CD4-positive, alpha-beta T cell treated with Interleukin-17A for 4 hours (primary cell): ENCODE measurements around the gene AGTPBP1.
"Not testable (repeated sequence)": the region's sequence is repeated elsewhere in the genome, so short reads cannot be mapped to it uniquely, and the experiment has no call there.

Experiments
- DNase-seq: peaks from one replicate; pipeline ENCODE4 v3.0.0-alpha.2; 2020; ENCODE audit warnings: mixed read lengths

The AGTPBP1 gene

DNA sequence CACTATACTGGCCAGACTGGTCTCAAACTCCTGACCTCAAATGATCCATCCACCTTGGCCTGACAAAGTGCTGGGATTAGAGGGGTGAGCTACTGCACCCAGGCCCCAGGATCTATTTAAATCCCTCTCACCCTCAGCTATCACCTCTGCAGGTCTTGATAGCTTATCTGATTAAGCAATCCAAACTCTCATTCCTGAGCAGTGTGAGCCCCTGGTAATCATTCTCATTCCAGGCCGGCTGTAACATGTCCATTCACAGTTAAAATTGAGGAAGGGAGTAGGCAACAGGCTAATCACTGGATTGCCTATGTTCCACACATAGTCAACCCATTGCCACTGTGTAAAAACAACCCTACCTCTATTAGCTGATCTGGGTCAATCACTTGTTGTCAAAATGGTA is 111.1 kb downstream of the AGTPBP1 start:
- no peak for DNase-seq

GRCh38 chr9:85617141-85617670 is 124.5 kb downstream of the AGTPBP1 start:
- no peak for DNase-seq

- DNase-seq, result no peak
Observed at GRCh38 chr9:85615792-85616191, 126.0 kb downstream of the AGTPBP1 start.

GRCh38 chr9:85610074-85610860 is 131.5 kb downstream of the AGTPBP1 start:
- DNase-seq, result peak; percentile 42

DNA sequence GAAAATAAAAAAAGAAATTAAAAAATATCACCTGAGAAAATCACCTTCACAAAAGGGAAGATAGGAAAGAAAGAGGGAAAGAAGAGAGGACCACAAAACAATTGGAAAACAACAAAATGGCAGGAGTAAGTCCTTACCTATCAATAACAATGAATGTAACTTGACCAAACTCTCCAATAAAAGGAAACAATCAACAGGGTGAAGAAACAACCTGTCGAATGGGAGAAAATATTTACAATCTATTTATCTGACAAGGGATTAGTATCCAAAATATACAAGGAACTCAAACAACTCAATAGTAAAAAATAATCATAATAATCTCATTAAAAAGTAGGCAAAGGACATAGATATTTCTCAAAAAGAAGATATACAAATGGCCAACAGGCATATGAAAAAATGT is 135.8 kb downstream of the AGTPBP1 start:
- DNase-seq, result no peak

GRCh38 chr9:85603936-85604335 is 137.8 kb downstream of the AGTPBP1 start:
- no peak for DNase-seq

GRCh38 chr9:85602742-85603141 is 139.0 kb downstream of the AGTPBP1 start:
- DNase-seq, result no peak

GRCh38 chr9:85600675-85601263 is 141.0 kb downstream of the AGTPBP1 start:
- DNase-seq, result no peak

DNA sequence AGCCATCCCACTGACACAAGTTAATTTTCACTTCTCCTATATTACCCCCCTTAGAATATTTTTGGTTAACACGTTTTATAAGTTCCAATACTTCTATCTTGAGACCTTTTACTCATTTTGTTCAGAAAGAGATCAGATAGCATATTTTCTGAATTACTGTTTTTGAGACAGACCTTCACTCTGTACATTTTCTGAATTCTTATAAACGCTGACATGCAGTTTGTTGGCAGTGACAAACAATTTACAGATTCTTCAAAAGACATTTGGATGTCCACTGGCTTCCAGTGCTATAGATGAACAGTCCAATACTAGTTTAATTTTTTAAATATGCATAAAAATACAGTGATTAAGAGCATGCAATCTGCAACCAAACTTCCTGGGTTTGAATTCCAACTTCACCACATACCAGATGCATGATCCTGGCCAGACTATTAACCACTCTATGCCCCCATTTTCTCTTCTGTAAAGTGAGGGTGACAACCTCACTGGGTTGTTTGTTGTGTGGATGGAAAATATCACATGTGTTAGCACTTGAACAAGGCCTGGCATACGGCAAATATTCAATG is 142.1 kb downstream of the AGTPBP1 start:
- no peak for DNase-seq

GRCh38 chr9:85594316-85594715 is 147.4 kb downstream of the AGTPBP1 start:
- DNase-seq, result no peak

GRCh38 chr9:85586684-85587083 is 155.1 kb downstream of the AGTPBP1 start:
- DNase-seq, result no peak

- no peak for DNase-seq
Observed at GRCh38 chr9:85577353-85577952, 164.3 kb downstream of the AGTPBP1 start.

GRCh38 chr9:85575868-85576267 is 165.9 kb downstream of the AGTPBP1 start:
- DNase-seq, result no peak

DNA sequence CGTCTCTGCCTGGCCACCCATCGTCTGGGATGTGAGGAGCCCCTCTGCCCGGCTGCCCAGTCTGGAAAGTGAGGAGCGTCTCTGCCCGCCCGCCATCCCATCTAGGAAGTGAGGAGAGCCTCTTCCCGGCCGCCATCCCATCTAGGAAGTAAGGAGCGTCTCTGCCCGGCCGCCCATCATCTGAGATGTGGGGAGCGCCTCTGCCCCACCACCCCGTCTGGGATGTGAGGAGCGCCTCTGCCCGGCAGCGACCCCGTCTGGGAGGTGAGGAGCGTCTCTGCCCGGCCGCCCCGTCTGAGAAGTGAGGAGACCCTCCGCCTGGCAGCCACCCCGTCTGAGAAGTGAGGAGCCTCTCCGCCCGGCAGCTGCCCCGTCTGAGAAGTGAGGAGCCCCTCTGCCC is 168.2 kb downstream of the AGTPBP1 start:
- not testable (repeated sequence) for DNase-seq

DNA sequence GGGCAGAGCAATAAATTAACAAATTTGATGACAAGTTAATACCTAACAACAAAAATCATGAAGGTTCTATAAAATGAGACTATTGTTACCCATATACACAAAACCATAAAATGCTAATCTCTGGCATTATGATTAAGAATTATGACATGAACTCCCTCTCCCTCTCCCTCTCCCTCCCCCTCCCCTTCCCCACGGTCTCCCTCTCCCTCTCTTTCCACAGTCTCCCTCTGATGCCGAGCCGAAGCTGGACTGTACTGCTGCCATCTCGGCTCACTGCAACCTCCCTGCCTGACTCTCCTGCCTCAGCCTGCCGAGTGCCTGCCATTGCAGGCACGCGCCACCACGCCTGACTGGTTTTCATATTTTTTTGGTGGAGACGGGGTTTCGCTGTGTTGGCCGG is 168.8 kb downstream of the AGTPBP1 start:
- not testable (repeated sequence) for DNase-seq

- DNase-seq, result no peak
Observed at GRCh38 chr9:85569988-85570387, 171.8 kb downstream of the AGTPBP1 start.

DNA sequence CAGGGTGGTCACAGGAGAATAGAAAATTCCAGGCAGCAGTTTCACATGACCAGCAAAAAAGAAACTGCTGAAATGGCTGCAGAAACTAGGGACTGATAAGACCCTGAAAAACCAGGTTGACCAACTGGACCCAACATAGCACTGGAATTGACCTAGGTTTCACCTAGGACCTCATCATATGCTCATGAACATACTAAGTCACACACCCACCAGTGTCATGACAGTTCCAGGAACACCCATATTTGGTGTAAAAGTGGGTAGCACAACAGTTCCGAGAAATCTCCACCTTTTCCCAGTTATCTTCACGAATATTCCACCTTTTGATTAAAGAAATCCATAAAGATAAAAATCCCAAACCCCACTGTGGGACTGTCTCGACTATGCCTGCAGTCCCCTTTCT is 182.2 kb downstream of the AGTPBP1 start:
- DNase-seq, result no peak

DNA sequence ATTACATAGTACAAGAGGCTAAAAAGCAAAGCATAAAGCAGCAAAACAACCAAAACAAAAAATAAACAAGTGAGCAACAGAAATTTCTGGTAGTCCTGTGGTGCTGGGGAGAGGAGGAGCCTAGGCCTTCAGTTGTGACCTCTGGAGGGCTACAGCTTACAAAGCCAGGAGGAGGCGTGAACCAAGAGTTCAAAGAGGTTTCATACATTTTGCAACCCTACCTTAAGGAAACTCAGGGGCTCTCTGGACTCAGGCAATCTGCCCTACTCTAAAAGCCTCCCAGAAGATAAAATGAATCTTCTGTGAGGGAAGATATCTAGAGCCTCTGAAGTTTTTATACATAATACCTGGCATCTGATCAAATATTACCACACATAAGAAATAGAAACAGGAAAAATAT is 187.4 kb downstream of the AGTPBP1 start:
- no peak for DNase-seq

DNA sequence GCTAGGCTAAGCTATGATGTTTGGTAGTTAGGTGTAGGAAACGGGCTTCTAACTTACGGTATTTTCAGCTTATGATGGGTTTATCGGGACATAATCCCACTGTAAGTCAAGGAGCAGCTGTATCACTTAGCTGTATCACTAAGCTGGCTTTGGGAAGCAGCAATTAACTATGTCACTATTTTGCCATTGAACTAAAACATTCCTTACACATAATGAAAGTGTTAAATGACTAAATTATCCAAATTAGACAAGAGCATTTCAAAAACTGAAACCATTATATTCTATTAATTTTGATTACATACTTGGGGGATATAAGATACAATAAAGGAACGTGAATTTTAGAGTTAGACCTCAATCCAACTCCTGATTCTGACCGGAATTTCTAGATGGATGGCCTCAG is 188.3 kb downstream of the AGTPBP1 start:
- DNase-seq, result no peak

- DNase-seq, result no peak
Observed at GRCh38 chr9:85547599-85547998, 194.2 kb downstream of the AGTPBP1 start.

DNA sequence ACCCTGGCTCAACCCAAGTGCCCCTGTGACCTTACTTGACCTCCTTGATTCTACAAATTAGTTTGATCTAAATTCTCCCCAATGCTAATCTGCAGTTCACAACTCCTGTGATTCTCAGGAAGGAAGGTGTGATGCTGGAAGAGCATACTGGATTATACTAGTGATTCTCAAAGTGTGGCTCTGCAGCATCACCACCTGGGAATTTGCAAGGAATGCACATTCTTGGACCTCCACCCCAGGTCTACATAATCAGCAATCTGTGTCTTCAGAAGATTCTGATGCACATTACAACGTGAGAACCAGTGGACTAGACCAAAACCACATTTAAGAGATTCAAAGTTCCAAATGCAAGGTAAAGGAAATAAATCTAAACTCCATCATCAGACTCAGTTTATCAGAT is 198.6 kb downstream of the AGTPBP1 start:
- DNase-seq, result no peak

DNA sequence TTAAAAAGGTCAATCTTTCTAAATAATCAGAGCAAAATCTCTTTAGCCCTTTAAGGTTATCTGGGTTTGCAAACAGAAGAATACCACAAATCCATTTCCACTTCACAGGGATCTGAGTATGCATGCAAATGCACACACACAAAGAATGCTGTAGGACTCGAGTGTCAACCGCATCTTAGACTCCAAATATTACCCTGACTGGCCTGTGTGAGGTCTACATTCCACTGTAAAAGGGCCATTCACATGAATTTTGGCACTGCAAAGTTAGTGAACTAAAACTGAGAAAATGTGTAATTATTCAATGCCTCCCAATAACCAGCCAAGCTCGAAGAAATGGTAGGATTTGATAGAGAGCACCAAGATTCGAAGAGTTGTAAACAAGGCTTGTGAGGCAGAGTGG is 199.9 kb downstream of the AGTPBP1 start:
- DNase-seq, result no peak

DNA sequence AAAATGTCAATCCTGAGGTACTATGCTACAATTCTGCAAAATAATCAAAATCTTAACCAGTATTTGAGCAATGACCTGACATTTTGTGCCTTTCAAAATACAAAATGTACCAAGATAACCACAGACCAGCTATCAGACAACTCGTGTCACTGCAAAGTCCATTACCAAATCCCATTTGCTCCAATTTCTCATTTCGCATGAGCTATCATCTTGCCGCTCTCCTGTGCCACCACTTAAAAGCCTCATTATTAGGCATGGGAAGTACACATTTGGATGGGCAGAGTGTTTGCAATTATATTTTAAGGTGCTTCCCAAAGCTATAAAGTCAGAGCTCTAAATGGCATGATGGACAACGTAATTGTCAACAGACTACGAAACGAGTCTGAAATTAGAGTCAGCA is 205.2 kb downstream of the AGTPBP1 start:
- DNase-seq, result no peak

GRCh38 chr9:85536076-85536475 is 205.7 kb downstream of the AGTPBP1 start:
- no peak for DNase-seq
